Measurements from ENCODE around the gene FANCE.

DNA sequence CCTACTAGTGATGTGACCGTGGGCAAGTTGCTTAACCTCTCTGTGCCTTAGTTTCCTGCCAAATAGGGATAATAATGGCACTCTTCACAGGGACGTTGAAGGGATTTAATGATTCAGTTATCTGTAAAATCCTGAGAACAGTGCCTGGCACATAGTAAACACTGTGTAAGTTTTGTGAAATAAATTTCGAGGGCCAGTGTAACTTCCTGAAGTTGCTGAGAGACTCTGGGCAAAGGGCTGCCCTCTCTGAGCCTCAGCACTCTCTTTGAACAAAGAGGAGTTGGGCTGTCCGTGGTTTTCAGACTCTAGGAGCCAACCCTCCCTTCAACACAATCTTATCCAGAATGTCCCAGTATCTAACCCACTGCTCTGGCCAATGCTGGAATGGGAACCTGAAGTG lies 47.2 kb downstream of the FANCE start:
- TF ChIP-seq HDAC1 (IDR thresholded peaks at IDR 0.05) (no peak), FOS (IDR thresholded peaks at IDR 0.05; ENCODE audit: extremely low read depth, insufficient read length) (no peak), ZNF3 (CRISPR knock-in tag; IDR thresholded peaks at IDR 0.05) (no peak)
